Central memory CD8-positive, alpha-beta T cell (primary cell): ENCODE results near the gene KITLG.

Experiments
- ATAC-seq: fragments of 150-1000 bp; cut with Tn5 transposase; replicated peaks from 2 replicates; pipeline ENCODE4 v1.10.0; 2022; ENCODE audit warnings: mild to moderate bottlenecking, moderate FRiP score, moderate number of reproducible peaks; ENCODE audit not compliant: poor library complexity, severe bottlenecking; ENCODE audit errors: extremely low read depth
- DNase-seq, 2 donors: peaks; one replicate each; pipeline ENCODE4 v3.0.0; 2021; ENCODE audit warnings: low spot score in 2 of 2
- H3K27ac Mint-ChIP-seq: one replicate; pipeline ENCODE4 v1.8.0; 2022; ENCODE audit warnings: low read depth, mild to moderate bottlenecking, moderate library complexity, mixed read lengths
- H3K27me3 Mint-ChIP-seq: one replicate; pipeline ENCODE4 v1.8.0; 2022; ENCODE audit warnings: mixed read lengths
- H3K36me3 Mint-ChIP-seq: one replicate; pipeline ENCODE4 v1.8.0; 2022; ENCODE audit warnings: mild to moderate bottlenecking, moderate library complexity, mixed read lengths; ENCODE audit not compliant: insufficient read depth
- H3K4me1 Mint-ChIP-seq: one replicate; pipeline ENCODE4 v1.8.0; 2022; ENCODE audit warnings: mixed read lengths
- H3K4me3 Mint-ChIP-seq: one replicate; pipeline ENCODE4 v1.8.0; 2022; ENCODE audit warnings: mild to moderate bottlenecking, moderate library complexity, mixed read lengths
- H3K9me3 Mint-ChIP-seq: one replicate; pipeline ENCODE4 v1.8.0; 2022; ENCODE audit warnings: mixed read lengths

KITLG gene

GRCh38 chr12:88595697-88596096 lies 15.4 kb upstream of the KITLG start:
- Mint-ChIP-seq H3K27me3 (no peaks in the 10 kb centered on the region), H3K4me1 (no peaks in the 10 kb centered on the region), H3K4me3 (no peak overlapping the region), H3K27ac (no peak overlapping the region), H3K36me3 (no peaks in the 10 kb centered on the region), H3K9me3 (no peaks in the 10 kb centered on the region)
- ATAC-seq: no peak
- no peak for DNase-seq

GRCh38 chr12:88594780-88595179 lies 14.5 kb upstream of the KITLG start:
- no peaks in the 10 kb centered on the region for H3K36me3 Mint-ChIP-seq
- DNase-seq (no peak), ATAC-seq (no peak)
- no peaks in the 10 kb centered on the region for H3K9me3 Mint-ChIP-seq
- H3K27me3 Mint-ChIP-seq: no peaks in the 10 kb centered on the region
- H3K4me3 Mint-ChIP-seq: no peak overlapping the region
- no peak overlapping the region for H3K27ac Mint-ChIP-seq
- H3K4me1 Mint-ChIP-seq: no peaks in the 10 kb centered on the region

GRCh38 chr12:88591343-88591742 lies 11.1 kb upstream of the KITLG start:
- no peak for ATAC-seq
- Mint-ChIP-seq H3K27me3 (no peaks in the 10 kb centered on the region), H3K9me3 (peaks cover 14% of the 10 kb centered on the region), H3K4me3 (no peak overlapping the region), H3K36me3 (no peaks in the 10 kb centered on the region), H3K27ac (no peak overlapping the region), H3K4me1 (no peaks in the 10 kb centered on the region)
- no peak for DNase-seq

- H3K36me3 Mint-ChIP-seq: no peaks in the 10 kb centered on the region
- H3K4me1 Mint-ChIP-seq: no peaks in the 10 kb centered on the region
- H3K9me3 Mint-ChIP-seq: peaks cover 17% of the 10 kb centered on the region
- ATAC-seq (no peak), DNase-seq (no peak)
- no peak overlapping the region for H3K27ac Mint-ChIP-seq
- no peaks in the 10 kb centered on the region for H3K27me3 Mint-ChIP-seq
- no peak overlapping the region for H3K4me3 Mint-ChIP-seq
Observed at GRCh38 chr12:88590851-88591250, 10.6 kb upstream of the KITLG start.

- ATAC-seq: no peak
- Mint-ChIP-seq H3K27ac (no peak overlapping the region), H3K36me3 (no peaks in the 10 kb centered on the region), H3K9me3 (peaks cover 27% of the 10 kb centered on the region), H3K4me1 (peaks cover 2% of the 10 kb centered on the region), H3K27me3 (peaks cover 13% of the 10 kb centered on the region), H3K4me3 (no peak overlapping the region)
- no peak for DNase-seq
Observed at GRCh38 chr12:88585077-88585476, 4.8 kb upstream of the KITLG start.

GRCh38 chr12:88579601-88580050 lies 645 bp downstream of the KITLG start:
- Mint-ChIP-seq H3K27ac (no peak overlapping the region), H3K4me3 (peak overlapping the region; percentile 29), H3K9me3 (no peaks in the 10 kb centered on the region), H3K36me3 (no peaks in the 10 kb centered on the region), H3K4me1 (peaks cover 5% of the 10 kb centered on the region), H3K27me3 (peaks cover 35% of the 10 kb centered on the region)
- DNase-seq (no peak), ATAC-seq (no peak)

GRCh38 chr12:88579161-88579517 lies 1.1 kb downstream of the KITLG start:
- H3K36me3 Mint-ChIP-seq: no peaks in the 10 kb centered on the region
- no peaks in the 10 kb centered on the region for H3K9me3 Mint-ChIP-seq
- peaks cover 5% of the 10 kb centered on the region for H3K4me1 Mint-ChIP-seq
- peaks cover 35% of the 10 kb centered on the region for H3K27me3 Mint-ChIP-seq
- ATAC-seq: no peak
- DNase-seq: no peak
- no peak overlapping the region for H3K4me3 Mint-ChIP-seq
- no peak overlapping the region for H3K27ac Mint-ChIP-seq

- no peak overlapping the region for H3K4me3 Mint-ChIP-seq
- H3K27me3 Mint-ChIP-seq: peaks cover 35% of the 10 kb centered on the region
Observed at GRCh38 chr12:88578276-88579160, 1.8 kb downstream of the KITLG start.

GRCh38 chr12:88577537-88577936 lies 2.7 kb downstream of the KITLG start:
- Mint-ChIP-seq H3K36me3 (no peaks in the 10 kb centered on the region), H3K9me3 (no peaks in the 10 kb centered on the region), H3K4me3 (no peak overlapping the region), H3K27ac (no peak overlapping the region), H3K27me3 (peaks cover 35% of the 10 kb centered on the region), H3K4me1 (peaks cover 5% of the 10 kb centered on the region)
- no peak for ATAC-seq
- no peak for DNase-seq

More at GRCh38 chr12:88578276-88579160, 1.8 kb downstream of the KITLG start:
- DNase-seq (no peak), ATAC-seq (no peak)
- H3K27ac Mint-ChIP-seq: no peak overlapping the region
- no peaks in the 10 kb centered on the region for H3K9me3 Mint-ChIP-seq
- H3K4me1 Mint-ChIP-seq: peaks cover 5% of the 10 kb centered on the region
- H3K36me3 Mint-ChIP-seq: no peaks in the 10 kb centered on the region

- no peaks in the 10 kb centered on the region for H3K9me3 Mint-ChIP-seq
- peaks cover 35% of the 10 kb centered on the region for H3K27me3 Mint-ChIP-seq
- no peak overlapping the region for H3K4me3 Mint-ChIP-seq
- no peaks in the 10 kb centered on the region for H3K36me3 Mint-ChIP-seq
- no peak for ATAC-seq
- H3K4me1 Mint-ChIP-seq: peaks cover 5% of the 10 kb centered on the region
- no peak overlapping the region for H3K27ac Mint-ChIP-seq
- DNase-seq: no peak
Observed at GRCh38 chr12:88576866-88577265, 3.4 kb downstream of the KITLG start.

- Mint-ChIP-seq H3K4me1 (peaks cover 5% of the 10 kb centered on the region), H3K27me3 (peaks cover 26% of the 10 kb centered on the region), H3K9me3 (no peaks in the 10 kb centered on the region), H3K4me3 (no peak overlapping the region), H3K27ac (no peak overlapping the region), H3K36me3 (no peaks in the 10 kb centered on the region)
- ATAC-seq (no peak), DNase-seq (no peak)
Observed at GRCh38 chr12:88575361-88575970, 4.8 kb downstream of the KITLG start.

GRCh38 chr12:88574278-88574677 lies 6.0 kb downstream of the KITLG start:
- no peak overlapping the region for H3K4me3 Mint-ChIP-seq
- H3K27me3 Mint-ChIP-seq: peaks cover 14% of the 10 kb centered on the region
- ATAC-seq: no peak
- no peaks in the 10 kb centered on the region for H3K36me3 Mint-ChIP-seq
- no peaks in the 10 kb centered on the region for H3K4me1 Mint-ChIP-seq
- DNase-seq: no peak
- no peaks in the 10 kb centered on the region for H3K9me3 Mint-ChIP-seq
- no peak overlapping the region for H3K27ac Mint-ChIP-seq

GRCh38 chr12:88573583-88573982 lies 6.7 kb downstream of the KITLG start:
- Mint-ChIP-seq H3K27me3 (peaks cover 8% of the 10 kb centered on the region), H3K4me1 (no peaks in the 10 kb centered on the region), H3K27ac (no peak overlapping the region), H3K36me3 (no peaks in the 10 kb centered on the region), H3K4me3 (no peak overlapping the region), H3K9me3 (no peaks in the 10 kb centered on the region)
- no peak for DNase-seq
- ATAC-seq: no peak
